HepG2 (cell line): ENCODE results near the gene C1R. TPM values are rescaled to one million over a fixed set of nuclear protein-coding genes. Genes with fewer than 3 reads are reported as not detected.

ENCODE experiments used
- ATAC-seq: fragments of 200-7000 bp; cut with Tn5 transposase; 3 replicates; pipeline ENCODE4 v1.9.1; 2020; ENCODE audit warnings: mild to moderate bottlenecking, moderate library complexity
- BruUV-seq: library from RNA; stranded (reverse); fragments of 400-500 nt; replicated peaks from 2 replicates; lab custom pipeline; 2021; lab: Mats Ljungman, UMichigan
- CTCF ChIA-PET: fragments of 300-600 bp; formaldehyde crosslinking; extraction: SDS; loops from one replicate; lab custom pipeline; 2021; ENCODE audit warnings: low total read pairs, inconsistent platforms, low intra/inter-chr PET ratio; lab: Yijun Ruan, JAX
- POLR2A ChIA-PET: fragments of 350-600 bp; sonication (Branson Sonifier 250); formaldehyde crosslinking; loops from one replicate; lab custom pipeline; 2020; ENCODE audit warnings: antibody characterized with exemption, inconsistent platforms; lab: Yijun Ruan, JAX
- DNase-seq: peaks from one replicate; pipeline ENCODE4 v3.0.0-alpha.2; 2015; ENCODE audit warnings: low spot score
- FAIRE-seq: peaks from 3 replicates; lab custom pipeline; 2011; peaks lifted over from hg19 to GRCh38; lab: Jason Lieb, UNC
- H2AFZ ChIP-seq: one replicate; pipeline ENCODE4 v1.6.1; 2011; ENCODE audit warnings: low read length, inconsistent platforms
- H3K27ac ChIP-seq: fragments of 300-600 bp; 3 replicates; pipeline ENCODE4 v1.8.0; 2011; ENCODE audit warnings: mixed run types, mild to moderate bottlenecking, mixed read lengths, low read length, inconsistent platforms; ENCODE audit not compliant: insufficient read depth; ENCODE audit errors: extremely low read length
- H3K27me3 ChIP-seq, 2 experiments: fragments of 200-600 bp in 1 of 2; 2 replicates in 1 of 2; 3 replicates in 1 of 2; pipeline versions ENCODE4 v1.6.0 to v1.8.0; 2011; ENCODE audit warnings: low read length in 2 of 2, mild to moderate bottlenecking in 2 of 2, moderate library complexity in 2 of 2, inconsistent platforms in 1 of 2; ENCODE audit not compliant: insufficient read depth in 2 of 2, control insufficient read depth in 1 of 2
- H3K36me3 ChIP-seq, 2 experiments: fragments of 200-600 bp in 1 of 2; replicated peaks in 1 of 2; 2 replicates in 1 of 2; 3 replicates in 1 of 2; pipeline versions ENCODE4 v1.5.1 to v1.8.0; 2011; ENCODE audit warnings: low read length in 2 of 2, inconsistent platforms in 1 of 2; ENCODE audit not compliant: insufficient read depth in 2 of 2, control insufficient read depth in 1 of 2
- H3K4me1 ChIP-seq: 2 replicates; pipeline ENCODE4 v1.5.1; 2012; ENCODE audit warnings: low read length, inconsistent platforms; ENCODE audit not compliant: insufficient read depth
- H3K4me2 ChIP-seq: 2 replicates; pipeline ENCODE4 v1.6.0; 2011; ENCODE audit warnings: low read depth, low read length, inconsistent platforms
- H3K4me3 ChIP-seq, 3 experiments: fragments of 200-600 bp in 1 of 3; sonication (generic), shearing (Covaris generic) in 1 of 3; replicated peaks in 1 of 3; 2 replicates each; pipeline ENCODE4 v1.5.1; 2011 to 2016; ENCODE audit warnings: low read length in 3 of 3, inconsistent platforms in 2 of 3, low read depth in 2 of 3, mild to moderate bottlenecking in 2 of 3, control low read depth in 1 of 3, mixed read lengths in 1 of 3; ENCODE audit not compliant: insufficient read depth in 1 of 3
- H3K79me2 ChIP-seq: one replicate; pipeline ENCODE4 v1.6.1; 2011; ENCODE audit warnings: low read length, inconsistent platforms; ENCODE audit not compliant: insufficient read depth
- H3K9ac ChIP-seq: 2 replicates; pipeline ENCODE4 v1.6.0; 2011; ENCODE audit warnings: mild to moderate bottlenecking, low read depth, low read length, inconsistent platforms; ENCODE audit not compliant: insufficient read depth
- H3K9me3 ChIP-seq: 2 replicates; pipeline ENCODE4 v1.5.1; 2012; ENCODE audit warnings: mild to moderate bottlenecking, low read length
- H4K20me1 ChIP-seq: 2 replicates; pipeline ENCODE4 v1.6.0; 2011; ENCODE audit warnings: inconsistent platforms, mild to moderate bottlenecking, low read length, moderate library complexity; ENCODE audit not compliant: insufficient read depth
- AHR ChIP-seq: IDR thresholded peaks from 2 replicates; pipeline ENCODE4 v1.6.1; 2018; ENCODE audit warnings: missing genetic modification reagents, missing compliant biosample characterization
- HNRNPUL1 ChIP-seq: fragments of 200-400 bp; formaldehyde crosslinking; IDR thresholded peaks from 2 replicates; pipeline ENCODE4 v1.6.1; 2017; ENCODE audit warnings: low read depth, mild to moderate bottlenecking, low read length, moderate library complexity
- REL ChIP-seq: sonication (generic); formaldehyde crosslinking; conservative IDR thresholded peaks from 2 replicates; pipeline ENCODE4 v1.8.0; 2022; ENCODE audit warnings: mild to moderate bottlenecking, missing genetic modification reagents, moderate library complexity
- RXRB ChIP-seq: IDR thresholded peaks from 2 replicates; pipeline ENCODE4 v1.6.1; 2016; ENCODE audit warnings: borderline replicate concordance, missing genetic modification reagents, missing compliant biosample characterization
- SNAPC2 ChIP-seq: sonication (generic); formaldehyde crosslinking; IDR thresholded peaks from 2 replicates; pipeline ENCODE4 v1.8.1; 2022; ENCODE audit warnings: mild to moderate bottlenecking, missing genetic modification reagents
- SRSF1 ChIP-seq: fragments of 200-400 bp; formaldehyde crosslinking; optimal IDR thresholded peaks from 2 replicates; pipeline ENCODE3; 2017; ENCODE audit warnings: mild to moderate bottlenecking, low read depth, low read length, moderate library complexity
- TCF12 ChIP-seq, 2 experiments: fragments of 450-650 bp in 1 of 2; sonication (generic) in 1 of 2; formaldehyde crosslinking in 1 of 2; IDR thresholded peaks; 2 replicates each; pipeline versions ENCODE4 v1.6.1 to v1.8.0; 2017 to 2022; ENCODE audit warnings: antibody characterized with exemption in 1 of 2, mild to moderate bottlenecking in 1 of 2, missing genetic modification reagents in 1 of 2, moderate library complexity in 1 of 2
- ZBTB40 ChIP-seq, 2 experiments: fragments of 450-650 bp in 1 of 2; sonication (generic) in 1 of 2; formaldehyde crosslinking in 1 of 2; IDR thresholded peaks; 2 replicates each; pipeline versions ENCODE4 v1.6.1 to v1.8.0; 2016 to 2022; ENCODE audit warnings: antibody characterized with exemption in 1 of 2, mild to moderate bottlenecking in 1 of 2, missing genetic modification reagents in 1 of 2
- ZNF496 ChIP-seq: sonication (generic); formaldehyde crosslinking; IDR thresholded peaks from 2 replicates; pipeline ENCODE4 v1.8.1; 2023; ENCODE audit warnings: mild to moderate bottlenecking, moderate library complexity, missing genetic modification reagents; ENCODE audit not compliant: insufficient replicate concordance
- ZNF691 ChIP-seq: sonication (generic); formaldehyde crosslinking; IDR thresholded peaks from 2 replicates; pipeline ENCODE4 v1.4.0; 2020; ENCODE audit warnings: missing genetic modification reagents, low read depth, mild to moderate bottlenecking, borderline replicate concordance
- ZNF879 ChIP-seq: sonication (generic); formaldehyde crosslinking; IDR thresholded peaks from 2 replicates; pipeline ENCODE4 v1.8.1; 2023; ENCODE audit warnings: missing genetic modification reagents
- ZSCAN31 ChIP-seq: sonication (generic); formaldehyde crosslinking; IDR thresholded peaks from 2 replicates; pipeline ENCODE4 v1.5.0; 2020; ENCODE audit warnings: low read depth, mild to moderate bottlenecking, missing genetic modification reagents
- WGBS: methylation state at CpG from one replicate; pipeline ENCODE4 v1.1.6; 2017; ENCODE audit warnings: low lambda C conversion rate; 5-methylcytosine and 5-hydroxymethylcytosine counted together
- in situ Hi-C: cut with HindIII; loops from 2 replicates; pipeline ENCODE4 v1.10.0; 2017; ENCODE audit warnings: low pct_unique_long_range_greater_than_20kb; ENCODE audit not compliant: extremely low pct_ligation_motif_present
- intact Hi-C: fragments of 100-400 bp; cut with micrococcal nuclease; formaldehyde crosslinking; loops from one replicate; pipeline ENCODE4 v1.10.0; 2022; ENCODE audit not compliant: unreplicated experiment
- polyA plus RNA-seq, 8 experiments: library from polyadenylated mRNA; depleted of rRNA in 3 of 8; stranded (reverse) in 7 of 8; unstranded in 1 of 8; fragments of >200 nt; fragmentation: Illumina TruSeq in 4 of 8; extraction: Trizol in 4 of 8; gene quantifications; 2 replicates each; pipeline versions ENCODE4 v1.2.1 to v1.2.3, GENCODE V29; 2011 to 2016; ENCODE audit warnings: low read depth in 4 of 8, missing spikeins in 1 of 8, mixed read lengths in 1 of 8; ENCODE audit not compliant: insufficient read depth in 1 of 8
- total RNA-seq, 5 experiments: library from RNA; depleted of rRNA; stranded (reverse); fragments of >200 nt; fragmentation: Illumina TruSeq; extraction: Trizol; gene quantifications; 2 replicates each; pipeline ENCODE4 v1.2.3, GENCODE V29; 2016; ENCODE audit warnings: low read depth in 1 of 5

Gene C1R
- total and polyA plus RNA-seq, 2 of the 13 experiments (the other 11 are each of a cell fraction or from before 2014, with no cell fraction given): 3.5 to 6.5 TPM

- TF ChIP-seq ZBTB40 (IDR thresholded peaks at IDR 0.05): no peak
- TF ChIP-seq ZBTB40 (CRISPR knock-in tag; IDR thresholded peaks at IDR 0.05): no peak
- TF ChIP-seq, all 625 proteins: peak for 0
Observed at GRCh38 chr12:7035463-7035862, 56.8 kb downstream of the C1R start (continued).

- POLR2A ChIA-PET: no interaction called here
- no peak for FAIRE-seq
- TF ChIP-seq SRSF1: no peak
- no peak for TF ChIP-seq HNRNPUL1
- no peak for TF ChIP-seq ZNF496 (CRISPR knock-in tag)
- TF ChIP-seq ZSCAN31 (CRISPR knock-in tag): no peak
- TF ChIP-seq RXRB (CRISPR knock-in tag): no peak
- TF ChIP-seq ZNF691 (CRISPR knock-in tag): no peak
- no peak for TF ChIP-seq TCF12 (IDR thresholded peaks at IDR 0.05)
- TF ChIP-seq TCF12 (CRISPR knock-in tag; IDR thresholded peaks at IDR 0.05): no peak
- TF ChIP-seq REL (CRISPR knock-in tag): no peak
- no peak for TF ChIP-seq SNAPC2 (CRISPR knock-in tag)
- no peak for TF ChIP-seq AHR
- TF ChIP-seq ZNF879 (CRISPR knock-in tag): no peak
Observed at GRCh38 chr12:7034464-7034863, 57.8 kb downstream of the C1R start.

More at GRCh38 chr12:7034464-7034863, 57.8 kb downstream of the C1R start:
- Histone ChIP-seq H3K4me1 (peaks cover 11% of the 10 kb centered on the region; the same call in 1 of the 2 replicates), H3K36me3 (no peaks in the 10 kb centered on the region), H2AFZ (no peak overlapping the region), H3K9me3 (no peaks in the 10 kb centered on the region), H3K4me3 (no peak overlapping the region), H4K20me1 (no peaks in the 10 kb centered on the region), H3K9ac (no peak overlapping the region), H3K79me2 (no peaks in the 10 kb centered on the region), H3K27me3 (no peaks in the 10 kb centered on the region), H3K4me2 (no peak overlapping the region), H3K27ac (no peak overlapping the region)
- 54% methylated on average over 1 of the region's 1 CpG for WGBS
- CTCF ChIA-PET: no interaction called here
- ATAC-seq (no peak), DNase-seq (no peak)
- intact Hi-C loops (no loop called here), in situ Hi-C loops (no loop called here)
- BruUV-seq: no TSS peak
